ENCODE results near the gene EML4. TPM values are rescaled to one million over a fixed set of nuclear protein-coding genes. Genes with fewer than 3 reads are reported as not detected.

The EML4 gene
- total RNA-seq, 1 experiment from 2014 or later, result 68.2 TPM

DNA sequence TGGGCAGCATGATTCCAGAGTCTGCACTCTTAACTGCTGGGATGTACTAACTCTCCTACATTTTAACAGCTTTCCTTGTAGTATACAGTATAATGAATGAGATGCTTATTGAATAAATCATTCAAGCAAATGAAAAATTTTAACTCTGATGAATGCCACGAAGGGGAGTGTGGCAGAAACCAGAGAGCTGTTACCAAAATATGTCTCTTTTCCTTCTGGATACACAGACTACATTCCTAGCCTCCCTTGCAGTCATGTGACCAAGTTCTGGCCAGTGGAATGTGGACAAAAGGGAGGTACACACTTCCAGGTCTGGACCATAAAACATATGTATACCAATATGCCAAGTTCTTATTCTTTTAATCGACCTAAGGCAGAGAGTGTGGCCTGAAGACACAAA is 1.7 kb upstream of the EML4 start:
- no peaks in the 10 kb centered on the region for H3K9me3 Mint-ChIP-seq (ENCODE audit: low read depth, unreplicated experiment)
- TF ChIP-seq, protein P1, sequence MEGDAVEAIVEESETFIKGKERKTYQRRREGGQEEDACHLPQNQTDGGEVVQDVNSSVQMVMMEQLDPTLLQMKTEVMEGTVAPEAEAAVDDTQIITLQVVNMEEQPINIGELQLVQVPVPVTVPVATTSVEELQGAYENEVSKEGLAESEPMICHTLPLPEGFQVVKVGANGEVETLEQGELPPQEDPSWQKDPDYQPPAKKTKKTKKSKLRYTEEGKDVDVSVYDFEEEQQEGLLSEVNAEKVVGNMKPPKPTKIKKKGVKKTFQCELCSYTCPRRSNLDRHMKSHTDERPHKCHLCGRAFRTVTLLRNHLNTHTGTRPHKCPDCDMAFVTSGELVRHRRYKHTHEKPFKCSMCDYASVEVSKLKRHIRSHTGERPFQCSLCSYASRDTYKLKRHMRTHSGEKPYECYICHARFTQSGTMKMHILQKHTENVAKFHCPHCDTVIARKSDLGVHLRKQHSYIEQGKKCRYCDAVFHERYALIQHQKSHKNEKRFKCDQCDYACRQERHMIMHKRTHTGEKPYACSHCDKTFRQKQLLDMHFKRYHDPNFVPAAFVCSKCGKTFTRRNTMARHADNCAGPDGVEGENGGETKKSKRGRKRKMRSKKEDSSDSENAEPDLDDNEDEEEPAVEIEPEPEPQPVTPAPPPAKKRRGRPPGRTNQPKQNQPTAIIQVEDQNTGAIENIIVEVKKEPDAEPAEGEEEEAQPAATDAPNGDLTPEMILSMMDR (IDR thresholded peaks at IDR 0.05; ENCODE audit: unreplicated experiment), result no peak
- H3K27ac Mint-ChIP-seq (ENCODE audit: unreplicated experiment), result no peak overlapping the region
- no peaks in the 10 kb centered on the region for H3K36me3 Mint-ChIP-seq (ENCODE audit: insufficient read depth, unreplicated experiment)
- no TSS peak for BruUV-seq (replicated peaks)
- intact Hi-C loops (cut with micrococcal nuclease; ENCODE audit: unreplicated experiment), result no loop called here
- peaks cover 30% of the 10 kb centered on the region for H3K4me1 Mint-ChIP-seq (ENCODE audit: low read depth, unreplicated experiment)
- CTCF ChIA-PET, result no interaction called here
- H3K27me3 Mint-ChIP-seq (ENCODE audit: unreplicated experiment), result no peaks in the 10 kb centered on the region
- no peak for DNase-seq
- no peak overlapping the region for H3K4me3 Mint-ChIP-seq (ENCODE audit: low read depth, unreplicated experiment)

GRCh38 chr2:42168459-42169099 is 574 bp upstream of the EML4 start:
- CTCF ChIA-PET, result no interaction called here
- H3K27ac Mint-ChIP-seq (ENCODE audit: unreplicated experiment), result no peak overlapping the region
- DNase-seq, result no peak
- H3K36me3 Mint-ChIP-seq (ENCODE audit: insufficient read depth, unreplicated experiment), result no peaks in the 10 kb centered on the region
- no TSS peak for BruUV-seq (replicated peaks)
- H3K9me3 Mint-ChIP-seq (ENCODE audit: low read depth, unreplicated experiment), result no peaks in the 10 kb centered on the region
- H3K4me1 Mint-ChIP-seq (ENCODE audit: low read depth, unreplicated experiment), result peaks cover 20% of the 10 kb centered on the region
- no peak overlapping the region for H3K4me3 Mint-ChIP-seq (ENCODE audit: low read depth, unreplicated experiment)
- no peaks in the 10 kb centered on the region for H3K27me3 Mint-ChIP-seq (ENCODE audit: unreplicated experiment)
- TF ChIP-seq, protein P1 (IDR thresholded peaks at IDR 0.05; ENCODE audit: unreplicated experiment), result no peak
- intact Hi-C loops (cut with micrococcal nuclease; ENCODE audit: unreplicated experiment), result no loop called here

GRCh38 chr2:42169874-42170521 is 845 bp downstream of the EML4 start:
- CTCF ChIA-PET, result no interaction called here

GRCh38 chr2:42170619-42171395 is 1.7 kb downstream of the EML4 start:
- H3K4me1 Mint-ChIP-seq (ENCODE audit: low read depth, unreplicated experiment), result peaks cover 3% of the 10 kb centered on the region
- H3K4me3 Mint-ChIP-seq (ENCODE audit: low read depth, unreplicated experiment), result no peak overlapping the region
- no TSS peak for BruUV-seq (replicated peaks)
- no peaks in the 10 kb centered on the region for H3K36me3 Mint-ChIP-seq (ENCODE audit: insufficient read depth, unreplicated experiment)
- no peaks in the 10 kb centered on the region for H3K9me3 Mint-ChIP-seq (ENCODE audit: low read depth, unreplicated experiment)
- CTCF ChIA-PET, result interaction anchor here (0.8 to 1.4 kb wide), 3 partner anchors 25 to 74 kb away, joined by 3 to 6 read pairs (median 3); no protein-coding TSS in a partner anchor
- TF ChIP-seq, protein P1 (IDR thresholded peaks at IDR 0.05; ENCODE audit: unreplicated experiment), result no peak
- intact Hi-C loops (cut with micrococcal nuclease; ENCODE audit: unreplicated experiment), result loop anchor here (2.0 kb wide), 3 partner anchors 16 to 74 kb away; no protein-coding TSS in a partner anchor
- no peak overlapping the region for H3K27ac Mint-ChIP-seq (ENCODE audit: unreplicated experiment)
- no peak for DNase-seq
- no peaks in the 10 kb centered on the region for H3K27me3 Mint-ChIP-seq (ENCODE audit: unreplicated experiment)

More at GRCh38 chr2:42169874-42170521, 845 bp downstream of the EML4 start:
- TF ChIP-seq, protein P1 (IDR thresholded peaks at IDR 0.05; ENCODE audit: unreplicated experiment), result no peak
- BruUV-seq (replicated peaks), result TSS peak; percentile 31
- Mint-ChIP-seq H3K4me1 (ENCODE audit: low read depth, unreplicated experiment) (peaks cover 9% of the 10 kb centered on the region), H3K36me3 (ENCODE audit: insufficient read depth, unreplicated experiment) (no peaks in the 10 kb centered on the region), H3K4me3 (ENCODE audit: low read depth, unreplicated experiment) (no peak overlapping the region), H3K27me3 (ENCODE audit: unreplicated experiment) (no peaks in the 10 kb centered on the region), H3K9me3 (ENCODE audit: low read depth, unreplicated experiment) (no peaks in the 10 kb centered on the region), H3K27ac (ENCODE audit: unreplicated experiment) (no peak overlapping the region)
- DNase-seq, result no peak
- intact Hi-C loops (cut with micrococcal nuclease; ENCODE audit: unreplicated experiment), result loop anchor here (2.0 kb wide), 3 partner anchors 17 to 73 kb away; no protein-coding TSS in a partner anchor

Measured in Calu3 (cell line).